Suprapubic skin (tissue), 4 donors: ENCODE measurements around the gene FBN1.

ENCODE experiments used
- POLR2A ChIP-seq, 2 donors: fragments of 450-650 bp; IDR thresholded peaks; one replicate each; pipeline ENCODE4 v1.6.1; 2017; ENCODE audit warnings: antibody characterized with exemption in 2 of 2, mild to moderate bottlenecking in 2 of 2, moderate library complexity in 2 of 2
- POLR2AphosphoS5 ChIP-seq, 3 donors: sonication (generic); formaldehyde crosslinking; IDR thresholded peaks; one replicate each; pipeline ENCODE4 v1.6.1; 2017; ENCODE audit warnings: antibody characterized with exemption in 3 of 3

DNA sequence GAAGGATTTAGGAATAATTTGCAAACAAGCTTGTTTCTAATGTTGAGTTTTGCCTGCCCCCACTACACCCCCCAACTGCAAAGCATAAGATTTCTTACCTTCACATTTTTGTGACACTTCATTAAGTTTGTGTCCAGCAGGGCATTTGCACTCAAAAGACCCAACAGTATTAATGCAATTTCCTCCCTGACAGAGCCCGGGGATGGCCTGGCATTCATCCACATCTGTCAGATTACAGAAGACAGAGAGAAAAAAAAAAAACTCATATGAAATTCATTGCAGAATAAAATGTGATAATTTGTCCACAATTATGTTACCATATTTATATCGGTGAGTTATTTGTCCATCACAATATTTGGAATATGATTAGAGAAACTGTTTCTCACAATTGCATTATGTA, 111.5 kb downstream of the FBN1 start:
- no peak for TF ChIP-seq POLR2A (IDR thresholded peaks at IDR 0.05)
- no peak for TF ChIP-seq POLR2AphosphoS5 (IDR thresholded peaks at IDR 0.05)
